Naive thymus-derived CD8-positive, alpha-beta T cell (primary cell): ENCODE results near the gene MCTP1. TPM values are rescaled to one million over a fixed set of nuclear protein-coding genes. Genes with fewer than 3 reads are reported as not detected.

Source experiments
- ATAC-seq, 2 donors: fragments of 150-1000 bp; cut with Tn5 transposase in 1 of 2; sonication (Bioruptor Pico), chemical (Tn5 transposase) in 1 of 2; 1 replicate in 1 of 2; 2 replicates in 1 of 2; pipeline ENCODE4 v1.10.0; 2021; ENCODE audit warnings: mild to moderate bottlenecking in 2 of 2, moderate library complexity in 2 of 2
- POLR2A ChIA-PET: fragments of 350-600 bp; sonication (Branson Sonifier 250); formaldehyde crosslinking; loops from one replicate; lab custom pipeline; 2021; ENCODE audit warnings: antibody characterized with exemption; lab: Charles Lee
- DNase-seq, 10 donors: peaks; one replicate each; pipeline versions ENCODE4 v3.0.0 to v3.0.0-alpha.2; 2020 to 2022
- H3K27ac Mint-ChIP-seq, 10 donors: one replicate each; pipeline ENCODE4 v1.8.0; 2020 to 2022; ENCODE audit warnings: mild to moderate bottlenecking in 10 of 10, mixed read lengths in 10 of 10, moderate library complexity in 4 of 10, inconsistent platforms in 1 of 10
- H3K27me3 Mint-ChIP-seq, 5 donors: one replicate each; pipeline ENCODE4 v1.8.0; 2021 to 2022; ENCODE audit warnings: mixed read lengths in 5 of 5
- H3K36me3 Mint-ChIP-seq, 3 donors: one replicate each; pipeline ENCODE4 v1.8.0; 2020 to 2022; ENCODE audit warnings: mixed read lengths in 3 of 3, mild to moderate bottlenecking in 2 of 3, inconsistent platforms in 1 of 3
- H3K4me1 Mint-ChIP-seq, 4 donors: one replicate each; pipeline ENCODE4 v1.8.0; 2021 to 2022; ENCODE audit warnings: mixed read lengths in 4 of 4
- H3K4me3 Mint-ChIP-seq, 10 donors: one replicate each; pipeline ENCODE4 v1.8.0; 2020 to 2022; ENCODE audit warnings: mild to moderate bottlenecking in 10 of 10, mixed read lengths in 10 of 10, moderate library complexity in 6 of 10, inconsistent platforms in 1 of 10
- H3K9me3 Mint-ChIP-seq, 9 donors: one replicate each; pipeline ENCODE4 v1.8.0; 2020 to 2022; ENCODE audit warnings: mixed read lengths in 9 of 9, mild to moderate bottlenecking in 3 of 9, inconsistent platforms in 1 of 9, moderate library complexity in 1 of 9
- polyA plus RNA-seq, 3 donors: library from polyadenylated mRNA; unstranded; fragments of 300-500 nt; fragmentation: Illumina TruSeq; gene quantifications; one replicate each; pipeline ENCODE4 v1.2.3, GENCODE V29; 2021
- total RNA-seq, 8 experiments: library from RNA in 2 of 8; stranded (reverse) in 2 of 8; gene quantifications; one replicate each; pipeline ENCODE4 v1.2.3 and lab custom pipeline; 2021 to 2026

MCTP1 gene
- total and polyA plus RNA-seq, 5 experiments from 2014 or later, result 0.08 to 2.1 (median 0.62) TPM

- H3K36me3 Mint-ChIP-seq, result peaks cover 48 to 71% (median 67%) of the 10 kb centered on the region in 3 donors
Measured at GRCh38 chr5:94658272-94658671, 626.6 kb downstream of the MCTP1 start.

More at GRCh38 chr5:94658272-94658671, 626.6 kb downstream of the MCTP1 start:
- H3K4me3 Mint-ChIP-seq, result no peak overlapping the region
- POLR2A ChIA-PET, result no interaction called here
- no peak for ATAC-seq
- no peaks in the 10 kb centered on the region for H3K27me3 Mint-ChIP-seq
- H3K27ac Mint-ChIP-seq, result no peak overlapping the region
- H3K4me1 Mint-ChIP-seq, result peaks cover 0 to 3% (median 0%) of the 10 kb centered on the region in 4 donors
- DNase-seq, result no peak
- H3K9me3 Mint-ChIP-seq, result peaks cover 21 to 47% (median 44%) of the 10 kb centered on the region in 9 donors

Other genes starting within 250 kb of the MCTP1 start
- not detected for gene FAM81B, start 106.3 kb upstream of the MCTP1 start, total RNA-seq
- gene FAM81B, start 106.3 kb upstream of the MCTP1 start, polyA plus RNA-seq, result not detected